Activated CD8-positive, alpha-beta memory T cell treated with anti-CD3 and anti-CD28 coated beads, Interleukin-2, amount 10 ng/mL, durations not matched to agents 7 days and 5 days (primary cell): ENCODE data around the gene CMTM7. TPM values are rescaled to one million over a fixed set of nuclear protein-coding genes. Genes with fewer than 3 reads are reported as not detected.
"Not testable (repeated sequence)": the region's sequence is repeated elsewhere in the genome, so short reads cannot be mapped to it uniquely, and the experiment has no call there.

Experiments
- ATAC-seq: fragments of 150-1000 bp; cut with Tn5 transposase; one replicate; pipeline ENCODE4 v1.10.0; 2021; ENCODE audit warnings: moderate library complexity
- CTCF ChIA-PET: fragments of 350-600 bp; sonication (Branson Sonifier 250); formaldehyde crosslinking; loops from one replicate; lab custom pipeline; 2021; ENCODE audit warnings: antibody characterized with exemption; lab: Charles Lee
- DNase-seq: peaks from one replicate; pipeline ENCODE4 v3.0.0-alpha.2; 2020
- H3K27ac Mint-ChIP-seq: one replicate; pipeline ENCODE4 v1.8.0; 2021; ENCODE audit warnings: mild to moderate bottlenecking, mixed read lengths
- H3K27me3 Mint-ChIP-seq: one replicate; pipeline ENCODE4 v1.8.0; 2021; ENCODE audit warnings: mixed read lengths
- H3K36me3 Mint-ChIP-seq: one replicate; pipeline ENCODE4 v1.8.0; 2021; ENCODE audit warnings: mild to moderate bottlenecking, mixed read lengths
- H3K4me1 Mint-ChIP-seq: one replicate; pipeline ENCODE4 v1.8.0; 2021; ENCODE audit warnings: mixed read lengths
- H3K4me3 Mint-ChIP-seq: one replicate; pipeline ENCODE4 v1.8.0; 2021; ENCODE audit warnings: mild to moderate bottlenecking, moderate library complexity, mixed read lengths
- H3K9me3 Mint-ChIP-seq: one replicate; pipeline ENCODE4 v1.8.0; 2022; ENCODE audit warnings: low read depth, mixed read lengths
- total RNA-seq, 2 experiments: library from RNA; stranded (reverse); gene quantifications; one replicate each; pipeline ENCODE4 v1.2.3, GENCODE V29; 2021

CMTM7 gene
- total RNA-seq, 2 experiments from 2014 or later = 42.6 to 49.8 TPM

DNA sequence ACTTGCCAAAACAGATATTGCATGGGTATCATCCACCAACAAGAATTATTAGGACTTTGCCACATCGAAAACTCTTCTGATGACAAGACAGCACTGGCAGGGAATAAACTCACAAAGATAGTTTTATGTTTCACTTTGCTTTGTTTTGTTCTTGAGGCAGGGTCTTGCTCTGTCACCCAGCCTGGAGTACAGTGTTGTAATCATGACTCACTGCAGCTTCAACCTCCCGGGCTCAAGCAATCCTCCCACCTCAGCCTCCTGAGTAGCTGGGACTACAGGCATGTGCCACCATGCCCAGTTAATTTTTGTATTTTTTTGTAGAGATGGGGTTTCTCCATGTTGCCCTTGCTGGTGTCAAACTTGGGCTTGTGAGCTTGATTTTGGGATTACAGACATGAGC is 2.1 kb upstream of the CMTM7 start:
- ATAC-seq, H3K27me3 Mint-ChIP-seq, DNase-seq, H3K27ac Mint-ChIP-seq, H3K4me3 Mint-ChIP-seq, H3K36me3 Mint-ChIP-seq, H3K9me3 Mint-ChIP-seq: not testable (repeated sequence)
- CTCF ChIA-PET = interaction anchor here (1.4 to 3.5 kb wide), 2 partner anchors 13 to 66 kb away, joined by 4 to 36 read pairs; no protein-coding TSS in a partner anchor
- peaks cover 31% of the 10 kb centered on the region for H3K4me1 Mint-ChIP-seq

DNA sequence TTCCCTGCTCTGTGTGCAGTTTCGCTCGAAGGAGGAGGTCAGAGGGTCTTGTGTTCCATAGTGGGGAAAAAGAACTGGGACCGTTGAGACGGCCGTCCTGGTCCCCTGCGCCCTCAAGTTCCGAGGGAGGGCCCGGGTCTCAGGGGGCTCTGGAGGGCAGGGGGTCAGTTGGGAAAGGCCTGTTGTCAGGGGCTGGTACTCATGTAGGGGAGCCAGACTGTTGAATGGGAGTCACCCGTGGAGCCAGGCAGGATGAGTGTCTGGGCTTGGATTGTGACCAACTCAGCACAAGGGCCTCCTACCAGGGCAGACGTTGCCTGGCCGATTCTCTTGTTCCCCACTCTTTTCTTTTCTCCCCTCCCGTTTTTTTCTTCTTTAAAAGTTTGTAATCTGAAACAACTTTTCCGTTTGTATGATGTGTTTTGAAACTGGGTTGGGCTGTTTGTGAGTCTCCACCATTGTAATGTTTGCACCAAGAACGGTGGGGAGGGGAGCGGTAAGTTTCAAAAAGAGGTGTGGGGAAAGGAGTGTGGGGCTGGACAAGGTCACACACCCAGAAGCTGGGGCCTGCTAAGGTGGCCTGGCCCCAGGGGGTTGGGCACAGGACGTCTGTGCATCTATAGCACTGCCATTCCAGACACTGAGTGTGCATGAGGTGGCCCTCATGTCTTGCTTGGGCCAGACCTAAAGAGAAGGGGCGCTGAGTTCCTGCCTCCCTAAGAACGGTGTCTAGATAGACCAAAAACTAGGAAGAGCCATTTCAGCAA is 1.1 kb downstream of the CMTM7 start:
- Mint-ChIP-seq H3K27ac (peak overlapping the region; percentile 93), H3K36me3 (peaks cover 6% of the 10 kb centered on the region), H3K9me3 (no peaks in the 10 kb centered on the region), H3K4me3 (peak overlapping the region; percentile 95), H3K4me1 (peaks cover 57% of the 10 kb centered on the region), H3K27me3 (no peaks in the 10 kb centered on the region)
- peak; percentile 35 for ATAC-seq
- CTCF ChIA-PET = interaction anchor here (1.7 to 3.5 kb wide), 3 partner anchors 16 to 105 kb away, joined by 5 to 36 read pairs (median 10); no protein-coding TSS in a partner anchor
- peak; percentile 56 for DNase-seq

DNA sequence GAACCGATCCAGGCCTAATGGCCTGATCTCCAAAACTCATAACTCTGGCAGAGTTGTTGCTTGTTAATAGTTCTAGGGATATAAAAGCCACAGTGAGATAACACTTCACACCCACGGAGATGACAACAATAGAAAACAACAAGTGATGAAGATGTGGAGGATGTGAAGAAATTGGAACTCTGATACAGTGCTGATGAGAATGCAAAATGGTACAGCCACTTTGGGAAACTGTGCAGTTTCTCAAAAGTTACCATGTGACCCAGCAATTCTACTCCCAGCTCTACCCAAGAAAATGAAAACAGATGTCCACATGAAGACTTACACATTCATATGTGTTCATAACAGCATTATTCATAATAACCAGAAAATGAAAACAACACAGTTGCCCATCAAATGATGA is 3.8 kb downstream of the CMTM7 start:
- H3K27me3 Mint-ChIP-seq = no peaks in the 10 kb centered on the region
- peaks cover 6% of the 10 kb centered on the region for H3K36me3 Mint-ChIP-seq
- peak overlapping the region; percentile 1 for H3K27ac Mint-ChIP-seq
- no peak for ATAC-seq
- H3K4me3 Mint-ChIP-seq = no peak overlapping the region
- CTCF ChIA-PET = interaction anchor here (0.7 to 6.1 kb wide), 10 partner anchors 12 to 218 kb away, joined by 3 to 42 read pairs (median 4); no protein-coding TSS in a partner anchor
- H3K9me3 Mint-ChIP-seq = no peaks in the 10 kb centered on the region
- DNase-seq = no peak
- H3K4me1 Mint-ChIP-seq = peaks cover 71% of the 10 kb centered on the region

DNA sequence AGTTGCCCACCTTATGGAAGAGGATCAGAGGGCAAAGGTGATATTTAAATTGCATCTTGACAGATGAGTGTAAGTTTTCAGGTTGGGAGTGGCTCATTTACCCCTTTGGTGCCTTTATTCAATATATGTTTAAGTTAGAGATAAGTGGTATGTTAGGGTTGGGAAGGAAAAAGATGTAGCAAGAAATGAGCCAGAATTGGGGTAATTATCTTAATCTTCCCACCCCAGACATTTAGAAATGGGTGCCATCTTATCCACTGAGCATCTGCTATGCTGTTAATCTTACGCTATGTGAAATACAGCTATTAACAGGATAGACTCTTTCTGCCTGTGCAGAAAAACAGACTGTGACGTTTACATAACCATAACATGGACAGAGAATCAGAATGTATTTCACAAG is 6.3 kb downstream of the CMTM7 start:
- Mint-ChIP-seq H3K27me3 (no peaks in the 10 kb centered on the region), H3K9me3 (no peaks in the 10 kb centered on the region), H3K4me3 (no peak overlapping the region), H3K27ac (peak overlapping the region; percentile 3), H3K36me3 (peaks cover 4% of the 10 kb centered on the region), H3K4me1 (peaks cover 79% of the 10 kb centered on the region)
- DNase-seq = no peak
- CTCF ChIA-PET = interaction anchor here (0.7 to 6.1 kb wide), 11 partner anchors 15 to 267 kb away, joined by 3 to 42 read pairs (median 4); no protein-coding TSS in a partner anchor
- no peak for ATAC-seq

DNA sequence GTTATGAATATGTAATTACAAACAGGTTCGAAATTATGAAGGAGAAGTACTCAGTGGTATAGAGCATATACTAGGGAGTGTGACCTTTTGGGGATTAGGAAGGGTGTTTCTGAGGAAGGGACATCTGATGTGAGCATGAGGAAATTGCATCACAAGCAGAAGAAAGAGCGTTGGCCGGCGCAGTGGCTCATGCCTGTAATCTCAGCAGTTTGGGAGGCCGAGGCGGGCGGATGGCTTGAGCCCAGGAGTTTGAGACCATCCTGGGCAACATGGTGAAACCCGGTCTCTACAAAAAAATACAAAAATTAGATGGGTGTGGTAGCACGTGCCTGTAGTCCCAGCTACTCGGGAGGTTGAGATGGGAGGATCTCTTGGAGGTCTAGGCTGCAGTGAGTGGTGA is 6.9 kb downstream of the CMTM7 start:
- Mint-ChIP-seq H3K9me3 (no peaks in the 10 kb centered on the region), H3K27me3 (no peaks in the 10 kb centered on the region), H3K36me3 (peaks cover 4% of the 10 kb centered on the region), H3K4me1 (peaks cover 78% of the 10 kb centered on the region), H3K4me3 (no peak overlapping the region), H3K27ac (peak overlapping the region; percentile 20)
- ATAC-seq = no peak
- CTCF ChIA-PET = interaction anchor here (1.0 to 6.1 kb wide), 9 partner anchors 14 to 222 kb away, joined by 3 to 42 read pairs (median 8); no protein-coding TSS in a partner anchor
- no peak for DNase-seq

DNA sequence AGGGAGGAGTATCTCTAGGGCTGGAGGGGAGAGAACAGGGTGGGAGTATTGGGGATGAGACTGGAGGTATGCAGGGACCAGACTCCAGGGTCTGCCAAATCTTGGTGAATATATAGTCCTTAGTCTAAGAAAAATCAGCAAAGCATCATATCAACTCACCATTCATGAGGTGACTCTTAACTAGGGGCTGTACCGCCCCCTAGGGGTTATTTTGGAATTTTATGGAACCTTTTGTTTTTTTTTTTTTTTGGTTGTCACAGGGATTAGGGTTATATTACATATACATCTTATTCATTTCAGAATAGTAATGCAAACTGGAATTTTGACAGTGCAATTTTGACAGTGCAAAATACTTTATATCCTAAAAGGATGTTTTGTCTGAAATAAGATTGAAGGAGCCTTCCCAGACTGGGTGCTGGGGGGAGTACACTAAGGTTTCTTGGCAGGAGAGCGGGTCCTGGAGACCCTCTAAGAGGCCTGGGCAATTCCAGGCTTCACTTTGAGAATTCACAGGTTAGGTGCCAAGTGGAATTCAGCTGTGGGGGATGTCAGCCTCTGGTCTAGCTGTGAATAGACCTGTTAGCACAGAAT is 7.5 kb downstream of the CMTM7 start:
- CTCF ChIA-PET = interaction anchor here (1.3 to 6.1 kb wide), 9 partner anchors 14 to 223 kb away, joined by 3 to 42 read pairs (median 9); no protein-coding TSS in a partner anchor
- H3K27ac Mint-ChIP-seq = peak overlapping the region; percentile 58
- ATAC-seq = peak; percentile 31
- H3K27me3 Mint-ChIP-seq = no peaks in the 10 kb centered on the region
- no peaks in the 10 kb centered on the region for H3K9me3 Mint-ChIP-seq
- DNase-seq = no peak
- no peak overlapping the region for H3K4me3 Mint-ChIP-seq
- peaks cover 75% of the 10 kb centered on the region for H3K4me1 Mint-ChIP-seq
- H3K36me3 Mint-ChIP-seq = peaks cover 6% of the 10 kb centered on the region

DNA sequence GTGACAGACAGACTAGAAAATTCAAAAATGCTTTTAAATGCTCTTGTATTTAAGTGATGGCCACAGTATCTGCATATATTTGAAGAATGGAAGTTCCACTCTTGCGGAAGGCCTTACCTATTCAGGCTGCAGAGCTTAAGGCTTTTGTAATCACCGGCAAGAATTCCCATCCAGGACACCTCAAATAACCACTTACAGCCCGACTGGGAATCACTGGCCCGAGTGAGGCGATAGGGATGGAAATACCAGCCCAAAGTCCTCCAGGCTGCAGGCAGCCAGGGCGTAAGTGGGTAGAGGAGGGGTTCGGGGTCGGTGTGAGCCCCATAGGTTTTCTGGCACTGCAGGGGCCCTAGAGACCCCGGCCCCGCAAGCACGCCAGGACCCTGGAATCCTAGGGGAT is 9.5 kb downstream of the CMTM7 start:
- CTCF ChIA-PET = interaction anchor here (0.8 to 2.7 kb wide), 4 partner anchors 23 to 67 kb away, joined by 4 to 18 read pairs (median 8); no protein-coding TSS in a partner anchor
- H3K36me3 Mint-ChIP-seq = peaks cover 16% of the 10 kb centered on the region
- ATAC-seq (no peak), DNase-seq (no peak)
- H3K4me1 Mint-ChIP-seq = peaks cover 68% of the 10 kb centered on the region
- H3K4me3 Mint-ChIP-seq = peak overlapping the region; percentile 76
- no peaks in the 10 kb centered on the region for H3K9me3 Mint-ChIP-seq
- H3K27me3 Mint-ChIP-seq = no peaks in the 10 kb centered on the region
- H3K27ac Mint-ChIP-seq = peak overlapping the region; percentile 93

DNA sequence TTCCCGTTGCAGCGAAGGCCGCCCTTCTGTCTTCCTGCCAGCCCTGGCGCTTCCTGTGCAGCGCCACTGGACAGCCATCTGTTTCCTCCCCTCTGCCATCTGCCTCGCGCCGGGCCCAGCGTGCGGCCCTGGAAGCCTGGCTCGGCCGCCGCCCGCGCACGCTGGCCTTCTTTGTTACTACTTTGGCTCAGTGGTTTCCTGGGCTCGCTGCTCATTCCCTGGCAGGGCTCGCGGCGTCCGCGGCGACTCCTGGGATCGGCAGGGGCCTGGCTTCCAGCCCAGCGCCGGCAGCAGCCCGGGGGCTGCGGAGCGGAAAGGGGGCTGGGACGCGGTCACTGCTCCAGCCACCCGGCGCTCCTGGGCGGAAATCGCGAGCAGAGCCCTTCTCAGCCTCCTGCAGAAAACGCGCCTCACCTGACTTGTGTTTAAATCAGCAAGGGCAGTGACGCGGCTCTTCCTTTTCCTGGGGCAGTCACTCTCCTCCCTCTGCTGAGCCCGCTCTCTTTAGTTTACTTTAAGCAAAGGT is 10.0 kb downstream of the CMTM7 start:
- Mint-ChIP-seq H3K4me3 (peak overlapping the region; percentile 76), H3K9me3 (no peaks in the 10 kb centered on the region), H3K4me1 (peaks cover 65% of the 10 kb centered on the region), H3K36me3 (peaks cover 19% of the 10 kb centered on the region), H3K27me3 (no peaks in the 10 kb centered on the region), H3K27ac (peak overlapping the region; percentile 93)
- ATAC-seq (peak; percentile 87), DNase-seq (peak; percentile 81)
- CTCF ChIA-PET = interaction anchor here (1.0 to 5.9 kb wide), 6 partner anchors 23 to 66 kb away, joined by 3 to 25 read pairs (median 8); no protein-coding TSS in a partner anchor

DNA sequence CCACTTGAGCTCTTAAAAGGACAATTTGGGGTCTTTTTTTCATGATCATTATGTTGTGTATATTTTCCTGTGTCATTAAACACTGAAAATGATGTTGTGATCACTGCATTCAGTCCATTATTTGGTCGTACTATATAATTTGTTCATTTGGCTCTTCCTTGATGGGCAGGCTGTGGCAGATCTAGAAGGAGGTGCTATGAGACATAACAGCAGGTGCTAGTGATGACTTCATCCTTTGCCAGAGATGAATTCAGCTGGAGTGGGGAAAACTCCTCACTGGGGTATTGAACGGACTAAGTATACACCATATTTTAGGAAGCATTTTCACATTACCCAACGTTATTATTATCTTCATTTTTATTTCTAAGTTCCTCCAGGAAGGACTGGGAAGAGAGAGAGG is 12.0 kb downstream of the CMTM7 start:
- no peak overlapping the region for H3K4me3 Mint-ChIP-seq
- no peaks in the 10 kb centered on the region for H3K27me3 Mint-ChIP-seq
- DNase-seq (no peak), ATAC-seq (no peak)
- no peaks in the 10 kb centered on the region for H3K9me3 Mint-ChIP-seq
- peaks cover 60% of the 10 kb centered on the region for H3K4me1 Mint-ChIP-seq
- peak overlapping the region; percentile 80 for H3K27ac Mint-ChIP-seq
- peaks cover 20% of the 10 kb centered on the region for H3K36me3 Mint-ChIP-seq
- CTCF ChIA-PET = interaction anchor here (0.7 to 5.9 kb wide), 3 partner anchors 12 to 64 kb away, joined by 3 to 25 read pairs (median 3); no protein-coding TSS in a partner anchor

DNA sequence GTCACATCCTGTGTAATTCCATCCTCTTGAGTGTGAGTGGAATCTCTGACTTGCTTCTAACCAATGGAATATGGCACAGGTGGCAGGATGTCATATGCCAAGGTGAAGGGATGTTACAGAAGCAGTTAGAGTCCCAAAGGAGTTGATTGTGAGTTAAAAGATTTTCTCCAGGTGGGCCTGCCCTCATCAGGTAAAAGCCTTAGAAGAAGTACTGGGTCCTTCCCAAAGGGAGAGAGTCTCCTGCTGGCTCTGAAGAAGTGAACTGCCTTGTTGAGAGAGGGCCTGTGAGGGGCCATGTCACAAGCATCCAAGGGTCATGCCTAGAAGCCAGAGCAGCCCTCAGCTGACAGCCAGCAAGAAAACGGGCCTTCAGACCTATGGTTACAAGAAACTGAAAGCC is 13.1 kb downstream of the CMTM7 start:
- Mint-ChIP-seq H3K4me3 (no peak overlapping the region), H3K27me3 (no peaks in the 10 kb centered on the region), H3K36me3 (peaks cover 22% of the 10 kb centered on the region), H3K9me3 (no peaks in the 10 kb centered on the region), H3K27ac (peak overlapping the region; percentile 57), H3K4me1 (peaks cover 51% of the 10 kb centered on the region)
- ATAC-seq (no peak), DNase-seq (no peak)
- CTCF ChIA-PET = interaction anchor here (0.8 to 5.9 kb wide), 3 partner anchors 10 to 63 kb away, joined by 3 to 25 read pairs (median 5); no protein-coding TSS in a partner anchor

DNA sequence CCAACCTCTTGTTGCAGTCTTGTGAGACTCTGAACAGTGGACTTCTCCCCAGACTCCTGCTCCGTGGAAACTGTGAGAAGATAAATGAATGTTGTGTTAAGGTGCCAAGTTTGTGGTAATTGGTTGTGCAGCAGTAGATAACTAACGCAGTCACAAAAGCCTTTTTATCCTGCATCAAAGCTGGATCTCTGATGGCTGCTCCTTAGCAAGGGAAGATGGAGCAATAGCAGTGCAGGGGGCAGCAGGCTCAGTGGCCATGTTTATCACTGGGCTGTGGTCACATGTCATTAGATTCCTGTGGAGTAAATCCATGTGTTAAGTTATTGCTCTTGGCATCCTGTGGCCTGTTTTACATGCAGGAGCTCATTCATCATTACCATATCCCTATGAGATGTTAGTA is 13.5 kb downstream of the CMTM7 start:
- Mint-ChIP-seq H3K9me3 (no peaks in the 10 kb centered on the region), H3K4me1 (peaks cover 53% of the 10 kb centered on the region), H3K4me3 (no peak overlapping the region), H3K27ac (no peak overlapping the region), H3K36me3 (peaks cover 22% of the 10 kb centered on the region), H3K27me3 (no peaks in the 10 kb centered on the region)
- no peak for ATAC-seq
- CTCF ChIA-PET = interaction anchor here (1.5 to 5.9 kb wide), 2 partner anchors 9 to 63 kb away, joined by 5 to 25 read pairs; no protein-coding TSS in a partner anchor
- no peak for DNase-seq

DNA sequence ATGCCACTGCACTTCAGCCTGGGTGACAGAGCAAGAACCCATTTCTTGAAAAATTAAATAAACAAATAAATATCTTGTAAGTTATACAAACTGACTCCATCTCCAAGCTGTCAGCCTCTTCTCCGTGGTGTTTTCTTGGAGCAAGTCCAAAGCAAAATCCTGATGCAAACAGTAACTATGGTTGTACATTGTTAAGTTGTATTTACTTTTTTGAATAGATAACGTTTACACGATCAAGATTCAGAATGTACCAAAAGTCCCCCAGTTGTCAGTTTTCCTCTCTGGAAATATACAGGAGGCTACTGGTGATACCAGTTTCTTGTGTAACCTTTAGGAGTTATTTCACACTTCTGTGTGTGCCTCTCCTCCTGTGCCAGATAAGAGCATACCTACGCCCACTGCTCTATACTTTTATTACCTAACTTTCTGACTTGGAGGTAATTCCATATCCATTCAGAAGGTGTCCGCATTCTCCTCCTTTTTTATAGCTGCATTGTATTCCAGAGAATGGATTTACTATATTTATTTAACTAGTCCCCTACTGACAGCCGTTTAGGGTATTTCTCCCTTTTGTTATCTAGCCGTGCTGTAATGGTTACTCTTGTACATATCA is 14.2 kb downstream of the CMTM7 start:
- Mint-ChIP-seq H3K4me3 (no peak overlapping the region), H3K27ac (no peak overlapping the region), H3K27me3 (no peaks in the 10 kb centered on the region), H3K36me3 (peaks cover 22% of the 10 kb centered on the region), H3K9me3 (no peaks in the 10 kb centered on the region), H3K4me1 (peaks cover 52% of the 10 kb centered on the region)
- CTCF ChIA-PET = interaction anchor here (1.5 to 5.9 kb wide), 3 partner anchors 9 to 62 kb away, joined by 5 to 25 read pairs (median 8); no protein-coding TSS in a partner anchor
- DNase-seq (no peak), ATAC-seq (no peak)
